OCI-LY7 (cell line): ENCODE measurements around the gene TOM1L2.

ENCODE experiments used
- EZH2phosphoT487 ChIP-seq: fragments of 200-600 bp; sonication (generic); IDR thresholded peaks from 2 replicates; pipeline ENCODE4 v1.6.1; 2018; ENCODE audit warnings: low read depth, borderline replicate concordance, mild to moderate bottlenecking, mixed run types, antibody characterized with exemption, low read length, moderate library complexity, mixed read lengths
- TF ChIP-seq, protein P1 (sequence below): fragments of 200-600 bp; sonication (generic); conservative IDR thresholded peaks from 2 replicates; pipeline ENCODE4 v1.5.1; 2014; ENCODE audit warnings: mild to moderate bottlenecking, antibody characterized with exemption, low read length, moderate library complexity, mixed read lengths

DNA sequence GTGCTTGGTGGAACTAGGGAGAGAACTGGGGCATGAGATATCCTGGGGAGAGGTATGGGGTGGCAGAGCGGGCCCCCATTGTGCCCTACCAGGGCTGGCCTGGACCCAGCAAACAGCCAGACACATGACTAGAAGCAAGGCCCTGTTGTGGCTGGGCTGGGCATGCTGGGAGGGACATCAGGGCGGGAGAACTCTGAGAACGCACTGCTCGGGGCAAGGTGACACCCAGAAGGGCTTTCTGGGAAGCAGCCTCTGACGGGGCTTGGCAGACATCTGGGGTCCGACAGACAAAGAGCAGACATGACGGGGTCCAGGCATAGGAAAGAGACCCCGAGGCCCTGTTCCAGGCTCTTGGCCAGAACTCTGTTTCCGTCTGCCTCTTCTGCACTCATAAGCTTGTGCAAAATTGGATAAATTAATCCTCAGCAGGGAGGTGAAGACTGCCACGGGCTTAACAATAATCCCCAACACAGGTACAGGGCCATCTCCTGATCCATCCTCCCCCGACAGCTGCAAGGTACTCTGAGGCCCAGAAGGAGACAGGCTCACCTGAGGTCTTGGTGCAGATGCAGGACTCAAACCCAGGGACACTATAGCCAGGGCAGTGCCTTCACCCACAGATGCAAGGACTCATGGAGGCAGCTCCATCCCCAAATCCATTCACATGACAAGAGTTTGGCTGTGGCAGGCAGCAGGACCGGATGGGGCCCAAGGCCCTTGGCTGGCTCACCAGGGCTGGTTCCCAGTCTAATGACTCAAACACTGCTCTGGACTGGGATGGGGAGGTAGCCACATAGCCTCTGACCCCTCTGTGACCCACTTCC, 140.8 kb downstream of the TOM1L2 start:
- TF ChIP-seq, protein P1, sequence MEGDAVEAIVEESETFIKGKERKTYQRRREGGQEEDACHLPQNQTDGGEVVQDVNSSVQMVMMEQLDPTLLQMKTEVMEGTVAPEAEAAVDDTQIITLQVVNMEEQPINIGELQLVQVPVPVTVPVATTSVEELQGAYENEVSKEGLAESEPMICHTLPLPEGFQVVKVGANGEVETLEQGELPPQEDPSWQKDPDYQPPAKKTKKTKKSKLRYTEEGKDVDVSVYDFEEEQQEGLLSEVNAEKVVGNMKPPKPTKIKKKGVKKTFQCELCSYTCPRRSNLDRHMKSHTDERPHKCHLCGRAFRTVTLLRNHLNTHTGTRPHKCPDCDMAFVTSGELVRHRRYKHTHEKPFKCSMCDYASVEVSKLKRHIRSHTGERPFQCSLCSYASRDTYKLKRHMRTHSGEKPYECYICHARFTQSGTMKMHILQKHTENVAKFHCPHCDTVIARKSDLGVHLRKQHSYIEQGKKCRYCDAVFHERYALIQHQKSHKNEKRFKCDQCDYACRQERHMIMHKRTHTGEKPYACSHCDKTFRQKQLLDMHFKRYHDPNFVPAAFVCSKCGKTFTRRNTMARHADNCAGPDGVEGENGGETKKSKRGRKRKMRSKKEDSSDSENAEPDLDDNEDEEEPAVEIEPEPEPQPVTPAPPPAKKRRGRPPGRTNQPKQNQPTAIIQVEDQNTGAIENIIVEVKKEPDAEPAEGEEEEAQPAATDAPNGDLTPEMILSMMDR: no peak
- TF ChIP-seq EZH2phosphoT487: no peak
